H9 (cell line): ENCODE measurements around the gene RHBDF1. TPM values are rescaled to one million over a fixed set of nuclear protein-coding genes. Genes with fewer than 3 reads are reported as not detected.

ENCODE experiments used
- DNase-seq: peaks from one replicate; pipeline ENCODE4 v3.0.0-alpha.2; 2017
- H2AFZ ChIP-seq: one replicate; pipeline ENCODE4 v1.6.1; 2013; ENCODE audit warnings: mild to moderate bottlenecking, low read length, control low read depth, moderate library complexity
- H2AK5ac ChIP-seq: 2 replicates; pipeline ENCODE4 v1.6.1; 2013; ENCODE audit warnings: low read length, control low read depth, mixed read lengths; ENCODE audit not compliant: insufficient read length
- H2BK120ac ChIP-seq: one replicate; pipeline ENCODE4 v1.6.1; 2013; ENCODE audit warnings: low read depth, mild to moderate bottlenecking, low read length, control low read depth, inconsistent platforms; ENCODE audit not compliant: poor library complexity, severe bottlenecking
- H2BK12ac ChIP-seq: 2 replicates; pipeline ENCODE4 v1.6.1; 2013; ENCODE audit warnings: low read length, control low read depth, mixed read lengths, low read depth; ENCODE audit not compliant: insufficient read length
- H2BK15ac ChIP-seq: 2 replicates; pipeline ENCODE4 v1.6.1; 2013; ENCODE audit warnings: low read depth, low read length, control low read depth
- H2BK20ac ChIP-seq: one replicate; pipeline ENCODE4 v1.6.1; 2013; ENCODE audit warnings: low read depth, mild to moderate bottlenecking, low read length, control low read depth, inconsistent platforms; ENCODE audit not compliant: poor library complexity, severe bottlenecking
- H2BK5ac ChIP-seq: 2 replicates; pipeline ENCODE4 v1.6.1; 2013; ENCODE audit warnings: low read length, control low read depth, mixed read lengths; ENCODE audit not compliant: insufficient read length
- H3K14ac ChIP-seq: 2 replicates; pipeline ENCODE4 v1.6.1; 2013; ENCODE audit warnings: low read length, control low read depth; ENCODE audit not compliant: insufficient read depth
- H3K18ac ChIP-seq: 2 replicates; pipeline ENCODE4 v1.6.1; 2013; ENCODE audit warnings: low read depth, mild to moderate bottlenecking, mixed read lengths, low read length, control low read depth; ENCODE audit not compliant: insufficient read length
- H3K23ac ChIP-seq: 2 replicates; pipeline ENCODE4 v1.6.1; 2013; ENCODE audit warnings: low read length, control low read depth, mixed read lengths, low read depth; ENCODE audit not compliant: insufficient read length
- H3K23me2 ChIP-seq: 2 replicates; pipeline ENCODE4 v1.6.1; 2013; ENCODE audit warnings: low read depth, mild to moderate bottlenecking, mixed read lengths, low read length, control low read depth; ENCODE audit not compliant: insufficient read length, poor library complexity, severe bottlenecking
- H3K27ac ChIP-seq: 2 replicates; pipeline ENCODE4 v1.5.1; 2013; ENCODE audit warnings: low read length, control low read depth, mixed read lengths, low read depth; ENCODE audit not compliant: insufficient read length
- H3K27me3 ChIP-seq: 2 replicates; pipeline ENCODE4 v1.6.1; 2013; ENCODE audit warnings: low read length, control low read depth, inconsistent platforms; ENCODE audit not compliant: insufficient read depth
- H3K4ac ChIP-seq: 2 replicates; pipeline ENCODE4 v1.6.1; 2013; ENCODE audit warnings: low read depth, mild to moderate bottlenecking, control low read depth, inconsistent platforms, low read length, moderate library complexity
- H3K4me1 ChIP-seq: 2 replicates; pipeline ENCODE4 v1.6.1; 2013; ENCODE audit warnings: low read length, control low read depth, inconsistent platforms; ENCODE audit not compliant: insufficient read depth
- H3K4me2 ChIP-seq: 2 replicates; pipeline ENCODE4 v1.6.1; 2013; ENCODE audit warnings: low read length, control low read depth, mixed read lengths; ENCODE audit not compliant: insufficient read length, insufficient read depth
- H3K56ac ChIP-seq: 2 replicates; pipeline ENCODE4 v1.6.1; 2013; ENCODE audit warnings: low read depth, mild to moderate bottlenecking, mixed read lengths, low read length, control low read depth; ENCODE audit not compliant: insufficient read length
- H3K79me1 ChIP-seq: 2 replicates; pipeline ENCODE4 v1.6.1; 2013; ENCODE audit warnings: low read depth, mild to moderate bottlenecking, moderate library complexity, low read length, control low read depth, inconsistent platforms; ENCODE audit not compliant: insufficient read depth, poor library complexity, severe bottlenecking
- H3K79me2 ChIP-seq: 2 replicates; pipeline ENCODE4 v1.6.1; 2013; ENCODE audit warnings: low read length, control low read depth, inconsistent platforms; ENCODE audit not compliant: insufficient read depth
- H3K9ac ChIP-seq: 2 replicates; pipeline ENCODE4 v1.6.1; 2013; ENCODE audit warnings: low read length, control low read depth, mixed read lengths; ENCODE audit not compliant: insufficient read length; ENCODE audit errors: extremely low read depth
- H3K9me3 ChIP-seq: one replicate; pipeline ENCODE4 v1.6.1; 2013; ENCODE audit warnings: low read depth, low read length, inconsistent platforms; ENCODE audit not compliant: control insufficient read depth
- H3T11ph ChIP-seq: one replicate; pipeline ENCODE4 v1.6.1; 2013; ENCODE audit warnings: mild to moderate bottlenecking, low read length, control low read depth, inconsistent platforms
- H4K20me1 ChIP-seq: one replicate; pipeline ENCODE4 v1.6.1; 2013; ENCODE audit not compliant: control insufficient read depth, insufficient read length, insufficient read depth
- H4K5ac ChIP-seq: 2 replicates; pipeline ENCODE4 v1.6.1; 2013; ENCODE audit warnings: low read depth, mild to moderate bottlenecking, mixed read lengths, low read length, control low read depth; ENCODE audit not compliant: insufficient read length
- H4K8ac ChIP-seq: replicated peaks from 2 replicates; pipeline ENCODE4 v1.6.1; 2013; ENCODE audit warnings: low read length, control low read depth, mixed read lengths, low read depth; ENCODE audit not compliant: insufficient read length
- H4K91ac ChIP-seq: 2 replicates; pipeline ENCODE4 v1.6.1; 2013; ENCODE audit warnings: low read depth, mild to moderate bottlenecking, moderate library complexity, mixed read lengths, low read length, control low read depth; ENCODE audit not compliant: insufficient read length
- H3K27ac Mint-ChIP-seq, 3 experiments: 2 replicates in 2 of 3; 3 replicates in 1 of 3; pipeline ENCODE4 v1.8.0; 2020 to 2021; ENCODE audit warnings: mixed read lengths in 3 of 3, mild to moderate bottlenecking in 1 of 3, moderate library complexity in 1 of 3
- H3K27me3 Mint-ChIP-seq: 2 replicates; pipeline ENCODE4 v1.8.0; 2021; ENCODE audit warnings: low read depth, mild to moderate bottlenecking, moderate library complexity, mixed read lengths
- H3K36me3 Mint-ChIP-seq, 3 experiments: 2 replicates in 2 of 3; 3 replicates in 1 of 3; pipeline ENCODE4 v1.8.0; 2020 to 2021; ENCODE audit warnings: low read depth in 3 of 3, mixed read lengths in 3 of 3; ENCODE audit not compliant: insufficient read depth in 1 of 3
- H3K4me1 Mint-ChIP-seq, 2 experiments: 2 replicates each; pipeline ENCODE4 v1.8.0; 2020; ENCODE audit warnings: mixed read lengths in 2 of 2
- H3K4me3 Mint-ChIP-seq, 2 experiments: 2 replicates in 1 of 2; 3 replicates in 1 of 2; pipeline ENCODE4 v1.8.0; 2020 to 2021; ENCODE audit warnings: mild to moderate bottlenecking in 2 of 2, mixed read lengths in 2 of 2, moderate library complexity in 1 of 2
- H3K9me3 Mint-ChIP-seq, 2 experiments: 2 replicates in 1 of 2; 3 replicates in 1 of 2; pipeline ENCODE4 v1.8.0; 2020; ENCODE audit warnings: mild to moderate bottlenecking in 2 of 2, mixed read lengths in 2 of 2, moderate library complexity in 1 of 2
- CTCF ChIP-seq: fragments of 200-600 bp; sonication (generic); conservative IDR thresholded peaks from 3 replicates; pipeline ENCODE4 v1.8.0; 2021; ENCODE audit warnings: antibody characterized with exemption, mild to moderate bottlenecking
- WGBS: extraction: QIAGEN DNeasy Blood & Tissue Kit; methylation state at CpG from one replicate; pipeline ENCODE4 v1.1.7; 2013; ENCODE audit warnings: missing lambda C conversion rate, low lambda C conversion rate, mixed read lengths; ENCODE audit not compliant: insufficient read length; ENCODE audit errors: extremely low coverage; 5-methylcytosine and 5-hydroxymethylcytosine counted together
- total RNA-seq: library from RNA; stranded (reverse); gene quantifications from 2 replicates; pipeline ENCODE4 v1.2.1, GENCODE V29; 2021

Gene RHBDF1
- total RNA-seq, 1 experiment from 2014 or later = 34.6 TPM

- WGBS = no CpG with 5 or more reads among the region's 36 CpGs
- peak overlapping the region in 1 of 3 experiments; percentile 79; a peak in 1 of 7 replicates for H3K27ac Mint-ChIP-seq
- no peak for TF ChIP-seq CTCF
- H2BK20ac ChIP-seq = no peak overlapping the region
- peaks cover 32 to 46% of the 10 kb centered on the region in 2 experiments for H3K4me1 Mint-ChIP-seq
- no peak overlapping the region for H2AFZ ChIP-seq
- peak overlapping the region; percentile 71 for H3K4me2 ChIP-seq
- H2BK12ac ChIP-seq = no peak overlapping the region
- DNase-seq = no peak
- peak overlapping the region; percentile 78 to 89 for H3K4me3 Mint-ChIP-seq
- H2AK5ac ChIP-seq = no peak overlapping the region
- H4K91ac ChIP-seq = no peak overlapping the region
- H3K4ac ChIP-seq = no peak overlapping the region
- 0 out of 2 replicates have a peak overlapping the region, but pooled peaks have one; percentile 56 for H3K14ac ChIP-seq
- peaks cover 8% of the 10 kb centered on the region for H3K23me2 ChIP-seq
- no peaks in the 10 kb centered on the region for H3K27me3 ChIP-seq
- no peak overlapping the region for H3K23ac ChIP-seq
- no peaks in the 10 kb centered on the region for H3K79me2 ChIP-seq
- H2BK5ac ChIP-seq = no peak overlapping the region
- H3K79me1 ChIP-seq = no peaks in the 10 kb centered on the region
- peaks cover 3% of the 10 kb centered on the region; the same call in 1 of the 2 replicates for H3K4me1 ChIP-seq
- no peaks in the 10 kb centered on the region for H3K9me3 Mint-ChIP-seq
- no peak overlapping the region for H4K5ac ChIP-seq
- no peak overlapping the region for H3K27ac ChIP-seq
- no peak overlapping the region for H2BK120ac ChIP-seq
- peak overlapping the region; percentile 16 for H3K9ac ChIP-seq
- no peak overlapping the region for H4K8ac ChIP-seq
- no peaks in the 10 kb centered on the region; the same call in 1 of the 2 replicates for H3K27me3 Mint-ChIP-seq
- no peak overlapping the region for H2BK15ac ChIP-seq
- H3K18ac ChIP-seq = no peak overlapping the region
- H3K56ac ChIP-seq = no peak overlapping the region
- H3K9me3 ChIP-seq = no peaks in the 10 kb centered on the region
- peaks cover 4% of the 10 kb centered on the region for H4K20me1 ChIP-seq
- H3K36me3 Mint-ChIP-seq = peaks cover 4 to 19% (median 15%) of the 10 kb centered on the region in 3 experiments
- H3T11ph ChIP-seq = no peak overlapping the region
These were observed 6.2 kb upstream of the RHBDF1 start for GRCh38 chr16:78444-79150.
